ENCODE data around the gene THSD4. TPM values are rescaled to one million over a fixed set of nuclear protein-coding genes. Genes with fewer than 3 reads are reported as not detected.
A peak's percentile ranks its signal among the peaks of the same experiment; 100 is the strongest.

The THSD4 gene
- total and polyA plus RNA-seq, 7 donors = 0.21 to 3.1 (median 1.8) TPM

GRCh38 chr15:71296315-71296679, 181.0 kb downstream of the THSD4 start:
- WGBS, 3 donors = 73 to 82% (median 79%) methylated on average over 8 of the region's 8 CpGs
- no peak for TF ChIP-seq CTCF (IDR thresholded peaks at IDR 0.05)
- intact Hi-C loops (cut with DNase I) = no loop called here
- ATAC-seq = no peak
- no peak for DNase-seq
- Histone ChIP-seq H3K27me3 (ENCODE audit: insufficient read depth in 3 of 3, low read length in 2 of 3) (no peaks in the 10 kb centered on the region), H3K27ac (peak overlapping the region; percentile 20), H3K9me3 (no peaks in the 10 kb centered on the region), H3K36me3 (ENCODE audit: insufficient read depth in 1 of 2, low read depth in 1 of 2) (no peaks in the 10 kb centered on the region), H3K4me3 (no peak overlapping the region), H3K4me1 (peaks cover 10% of the 10 kb centered on the region)

- ATAC-seq (no peak), DNase-seq (no peak)
- no peak for TF ChIP-seq CTCF (IDR thresholded peaks at IDR 0.05)
- Histone ChIP-seq H3K36me3 (ENCODE audit: insufficient read depth in 1 of 2, low read depth in 1 of 2) (no peaks in the 10 kb centered on the region), H3K27me3 (ENCODE audit: insufficient read depth in 3 of 3, low read length in 2 of 3) (no peaks in the 10 kb centered on the region), H3K4me3 (no peak overlapping the region), H3K9me3 (no peaks in the 10 kb centered on the region), H3K4me1 (no peaks in the 10 kb centered on the region), H3K27ac (no peak overlapping the region)
- intact Hi-C loops (cut with DNase I) = no loop called here
- WGBS, 3 donors = 41 to 67% (median 54%) methylated on average over 5 of the region's 5 CpGs
Measured at GRCh38 chr15:71301958-71302621, 186.8 kb downstream of the THSD4 start.

DNA sequence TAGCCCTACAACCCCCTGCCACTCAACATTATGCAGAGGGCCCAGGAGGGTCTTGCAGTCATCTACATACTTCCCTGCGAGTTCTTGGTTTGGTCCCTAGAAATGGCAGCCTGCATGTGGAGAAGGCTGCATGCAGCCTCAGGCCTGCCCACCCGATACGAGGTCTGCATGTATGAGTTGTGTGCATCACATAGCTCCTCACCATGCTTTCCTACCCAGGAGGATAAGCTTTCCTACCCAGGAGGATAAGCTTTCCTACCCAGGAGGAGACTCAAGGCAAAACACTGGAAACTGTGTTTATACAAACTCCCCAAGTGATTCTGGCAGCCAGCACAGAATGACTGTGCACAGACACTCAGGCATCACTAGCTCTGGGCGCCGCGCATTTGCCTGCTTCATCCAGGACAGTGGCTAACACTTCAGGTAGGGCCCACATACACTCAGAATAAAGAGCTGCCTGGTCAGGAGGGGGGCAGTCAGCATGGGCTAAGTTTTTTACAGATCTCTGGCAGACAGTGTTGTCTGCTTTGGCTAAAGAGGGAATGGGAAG, 187.7 kb downstream of the THSD4 start:
- no peak for TF ChIP-seq CTCF (IDR thresholded peaks at IDR 0.05)
- no peaks in the 10 kb centered on the region for H3K9me3 ChIP-seq
- WGBS, 3 donors = 92 to 97% (median 97%) methylated on average over 6 of the region's 6 CpGs
- no peak overlapping the region for H3K27ac ChIP-seq
- intact Hi-C loops (cut with DNase I) = no loop called here
- no peak overlapping the region for H3K4me3 ChIP-seq
- ATAC-seq = no peak
- no peaks in the 10 kb centered on the region for H3K4me1 ChIP-seq
- DNase-seq = no peak
- no peaks in the 10 kb centered on the region for H3K27me3 ChIP-seq (ENCODE audit: insufficient read depth in 3 of 3, low read length in 2 of 3)
- no peaks in the 10 kb centered on the region for H3K36me3 ChIP-seq (ENCODE audit: insufficient read depth in 1 of 2, low read depth in 1 of 2)

GRCh38 chr15:71303977-71304376, 188.7 kb downstream of the THSD4 start:
- no peaks in the 10 kb centered on the region for H3K27me3 ChIP-seq (ENCODE audit: insufficient read depth in 3 of 3, low read length in 2 of 3)
- ATAC-seq (no peak), DNase-seq (no peak)
- no peak overlapping the region for H3K4me3 ChIP-seq
- no peak overlapping the region for H3K27ac ChIP-seq
- intact Hi-C loops (cut with DNase I) = no loop called here
- TF ChIP-seq CTCF (IDR thresholded peaks at IDR 0.05) = no peak
- no peaks in the 10 kb centered on the region for H3K4me1 ChIP-seq
- no peaks in the 10 kb centered on the region for H3K36me3 ChIP-seq (ENCODE audit: insufficient read depth in 1 of 2, low read depth in 1 of 2)
- 95 to 100% (median 98%) methylated on average over 2 of the region's 2 CpGs for WGBS, 3 donors
- no peaks in the 10 kb centered on the region for H3K9me3 ChIP-seq

- H3K27ac ChIP-seq = no peak overlapping the region
- H3K4me1 ChIP-seq = no peaks in the 10 kb centered on the region
- H3K27me3 ChIP-seq (ENCODE audit: insufficient read depth in 3 of 3, low read length in 2 of 3) = no peaks in the 10 kb centered on the region
- intact Hi-C loops (cut with DNase I) = no loop called here
- TF ChIP-seq CTCF (IDR thresholded peaks at IDR 0.05) = no peak
- H3K9me3 ChIP-seq = no peaks in the 10 kb centered on the region
- DNase-seq (no peak), ATAC-seq (no peak)
- H3K36me3 ChIP-seq (ENCODE audit: insufficient read depth in 1 of 2, low read depth in 1 of 2) = no peaks in the 10 kb centered on the region
- WGBS, 3 donors = 87 to 94% (median 90%) methylated on average over 4 of the region's 4 CpGs
- H3K4me3 ChIP-seq = no peak overlapping the region
Measured at GRCh38 chr15:71304681-71305080, 189.4 kb downstream of the THSD4 start.
